Activated CD4-positive, alpha-beta T cell treated with anti-CD3 and anti-CD28 coated beads for 1 hour (primary cell): ENCODE data around the gene DVL2.

Experiments used
- DNase-seq: peaks from one replicate; pipeline ENCODE4 v3.0.0-alpha.2; 2020

Gene DVL2

GRCh38 chr17:7234083-7234951 is at the start of gene DVL2:
DVL2 (minus strand) TSS chr17:7234517; CDS start chr17:7234262, 255 bp downstream.
- DNase-seq = peak; percentile 91

GRCh38 chr17:7283471-7284216 is 49.3 kb upstream of the DVL2 start:
- no peak for DNase-seq

GRCh38 chr17:7282752-7283321 is 48.5 kb upstream of the DVL2 start:
- no peak for DNase-seq

- DNase-seq = no peak
Measured at GRCh38 chr17:7281953-7282751, 47.8 kb upstream of the DVL2 start.

GRCh38 chr17:7281074-7281952 is 47.0 kb upstream of the DVL2 start, which contains the start of gene SLC2A4:
SLC2A4 (plus strand) TSS chr17:7281718; CDS start chr17:7281935, 217 bp downstream.
- peak; percentile 73 for DNase-seq

- DNase-seq = peak; percentile 82
Measured at GRCh38 chr17:7280519-7281073, 46.3 kb upstream of the DVL2 start.

- no peak for DNase-seq
Measured at GRCh38 chr17:7279448-7279847, 45.1 kb upstream of the DVL2 start.

GRCh38 chr17:7266784-7267183 is 32.5 kb upstream of the DVL2 start:
- DNase-seq = no peak

- DNase-seq = no peak
Measured at GRCh38 chr17:7263801-7264078, 29.4 kb upstream of the DVL2 start.

- DNase-seq = no peak
Measured at GRCh38 chr17:7262935-7263800, 28.9 kb upstream of the DVL2 start.

GRCh38 chr17:7262192-7262934 is 28.0 kb upstream of the DVL2 start, which contains the start of gene CLDN7:
CLDN7 (minus strand) TSS chr17:7262478; CDS start chr17:7262043, 435 bp downstream.
- DNase-seq = no peak

- no peak for DNase-seq
Measured at GRCh38 chr17:7261379-7262191, 27.3 kb upstream of the DVL2 start.

GRCh38 chr17:7260651-7261378 is 26.5 kb upstream of the DVL2 start:
- DNase-seq = peak; percentile 25

- DNase-seq = no peak
Measured at GRCh38 chr17:7260151-7260550, 25.8 kb upstream of the DVL2 start.

- no peak for DNase-seq
Measured at GRCh38 chr17:7259555-7259889, 25.2 kb upstream of the DVL2 start.

GRCh38 chr17:7258731-7259554 is 24.6 kb upstream of the DVL2 start:
- DNase-seq = no peak

- DNase-seq = no peak
Measured at GRCh38 chr17:7256766-7257456, 22.6 kb upstream of the DVL2 start.
